Panc1 (cell line): Measurements from ENCODE around the gene FSTL1. TPM values are rescaled to one million over a fixed set of nuclear protein-coding genes. Genes with fewer than 3 reads are reported as not detected.

ENCODE experiments used
- ATAC-seq: fragments of 200-7000 bp; cut with Tn5 transposase; 2 replicates; pipeline ENCODE4 v1.9.1; 2020; ENCODE audit warnings: mild to moderate bottlenecking, moderate library complexity
- BruUV-seq: library from RNA; stranded (reverse); fragments of 400-500 nt; replicated peaks from 2 replicates; lab custom pipeline; 2021; lab: Mats Ljungman, UMichigan
- CTCF ChIA-PET: fragments of 300-600 bp; sonication (Branson Sonifier 250); formaldehyde crosslinking; loops from one replicate; lab custom pipeline; 2022; ENCODE audit warnings: antibody characterized with exemption; lab: Charles Lee
- POLR2A ChIA-PET: fragments of 300-600 bp; sonication (Branson Sonifier 250); formaldehyde crosslinking; loops from one replicate; lab custom pipeline; 2022; ENCODE audit warnings: antibody characterized with exemption; lab: Charles Lee
- DNase-seq: peaks from one replicate; pipeline ENCODE4 v3.0.0-alpha.2; 2010; ENCODE audit warnings: low read depth, low spot score
- H3K27ac ChIP-seq: 2 replicates; pipeline ENCODE4 v1.5.1; 2011; ENCODE audit warnings: mild to moderate bottlenecking, low read length, inconsistent platforms
- H3K27me3 ChIP-seq: fragments of 200-500 bp; sonication (Bioruptor generic); 2 replicates; pipeline ENCODE4 v1.6.0; 2014; ENCODE audit warnings: low read length, inconsistent platforms; ENCODE audit not compliant: control insufficient read depth, insufficient read depth
- H3K36me3 ChIP-seq: fragments of 200-500 bp; sonication (Bioruptor generic); 2 replicates; pipeline ENCODE4 v1.5.1; 2014; ENCODE audit warnings: inconsistent platforms, mild to moderate bottlenecking, low read length, moderate library complexity; ENCODE audit not compliant: control insufficient read depth, insufficient read depth
- H3K4me1 ChIP-seq: 2 replicates; pipeline ENCODE4 v1.5.1; 2011; ENCODE audit warnings: inconsistent platforms, mild to moderate bottlenecking, low read length, moderate library complexity; ENCODE audit not compliant: control insufficient read depth, insufficient read depth
- H3K4me3 ChIP-seq, 2 experiments: 2 replicates each; pipeline ENCODE4 v1.5.1; 2011 to 2012; ENCODE audit warnings: low read depth in 2 of 2, low read length in 2 of 2, mild to moderate bottlenecking in 2 of 2, inconsistent platforms in 1 of 2, moderate library complexity in 1 of 2
- H3K9me3 ChIP-seq: fragments of 200-500 bp; sonication (Bioruptor generic); 2 replicates; pipeline ENCODE4 v1.5.1; 2014; ENCODE audit warnings: low read depth, mild to moderate bottlenecking, inconsistent platforms, low read length, moderate library complexity; ENCODE audit not compliant: control insufficient read depth, insufficient read depth
- POLR2AphosphoS5 ChIP-seq: IDR thresholded peaks from 2 replicates; pipeline ENCODE4 v1.6.1; 2012; ENCODE audit warnings: mild to moderate bottlenecking, low read depth, low read length, moderate library complexity
- SIN3A ChIP-seq: IDR thresholded peaks from 2 replicates; pipeline ENCODE4 v1.6.1; 2012; ENCODE audit warnings: low read depth, mild to moderate bottlenecking, low read length, moderate library complexity, borderline replicate concordance; ENCODE audit not compliant: insufficient read depth
- TCF7L2 ChIP-seq: IDR thresholded peaks from 2 replicates; pipeline ENCODE4 v1.6.1; 2011; ENCODE audit warnings: mild to moderate bottlenecking, low read depth, low read length, inconsistent platforms
- in situ Hi-C: cut with HindIII; loops from 2 replicates; pipeline ENCODE4 v1.10.0; 2016; ENCODE audit warnings: low sequenced_read_pairs, low pct_unique_long_range_greater_than_20kb
- intact Hi-C: fragments of 100-400 bp; cut with micrococcal nuclease; formaldehyde crosslinking; loops from one replicate; pipeline ENCODE4 v1.10.0; 2022; ENCODE audit not compliant: unreplicated experiment
- total RNA-seq: library from RNA; stranded (reverse); gene quantifications from one replicate; pipeline ENCODE4 v1.2.1, GENCODE V29; 2021; ENCODE audit not compliant: unreplicated experiment
- TF ChIP-seq, protein P1 (sequence below): fragments of 450-650 bp; IDR thresholded peaks from 2 replicates; pipeline ENCODE4 v1.5.1; 2017; ENCODE audit warnings: mild to moderate bottlenecking
- TF ChIP-seq, protein P2 (sequence below), 2 experiments: IDR thresholded peaks; 2 replicates each; pipeline ENCODE4 v1.6.1; 2011 to 2012; ENCODE audit warnings: low read depth in 2 of 2, control low read depth in 1 of 2, low read length in 1 of 2, mild to moderate bottlenecking in 1 of 2, moderate library complexity in 1 of 2; ENCODE audit not compliant: insufficient read depth in 1 of 2

FSTL1 gene
- total RNA-seq, 1 experiment from 2014 or later: 9.2 TPM

DNA sequence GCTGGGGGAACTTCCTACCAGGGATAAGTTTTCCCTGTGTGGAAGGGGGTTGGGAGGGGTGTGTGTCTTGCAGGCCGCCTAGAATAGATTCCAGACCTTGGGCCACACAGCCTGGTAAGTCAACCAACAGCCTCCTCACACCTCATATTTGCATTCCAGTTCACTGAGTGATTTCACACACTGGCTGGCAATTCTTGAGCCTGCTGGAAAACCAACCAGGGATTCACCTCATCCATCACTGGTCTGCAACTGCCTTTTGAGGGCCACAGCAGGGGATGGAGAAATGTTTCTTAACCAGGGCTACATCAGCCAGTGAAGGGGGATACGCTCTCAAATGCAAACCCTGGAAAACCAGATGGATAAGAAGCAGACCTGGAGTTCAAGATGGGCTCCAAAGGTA is 2.0 kb downstream of the FSTL1 start:
- H3K4me3 ChIP-seq: peak overlapping the region in 1 of 2 experiments; percentile 54; a peak in 1 of 4 replicates
- H3K4me1 ChIP-seq: 0 out of 2 replicates have a peak, but pooled peaks cover 3% of the 10 kb centered on the region
- BruUV-seq: no TSS peak
- TF ChIP-seq TCF7L2: no peak
- TF ChIP-seq SIN3A: no peak
- TF ChIP-seq, protein P1, sequence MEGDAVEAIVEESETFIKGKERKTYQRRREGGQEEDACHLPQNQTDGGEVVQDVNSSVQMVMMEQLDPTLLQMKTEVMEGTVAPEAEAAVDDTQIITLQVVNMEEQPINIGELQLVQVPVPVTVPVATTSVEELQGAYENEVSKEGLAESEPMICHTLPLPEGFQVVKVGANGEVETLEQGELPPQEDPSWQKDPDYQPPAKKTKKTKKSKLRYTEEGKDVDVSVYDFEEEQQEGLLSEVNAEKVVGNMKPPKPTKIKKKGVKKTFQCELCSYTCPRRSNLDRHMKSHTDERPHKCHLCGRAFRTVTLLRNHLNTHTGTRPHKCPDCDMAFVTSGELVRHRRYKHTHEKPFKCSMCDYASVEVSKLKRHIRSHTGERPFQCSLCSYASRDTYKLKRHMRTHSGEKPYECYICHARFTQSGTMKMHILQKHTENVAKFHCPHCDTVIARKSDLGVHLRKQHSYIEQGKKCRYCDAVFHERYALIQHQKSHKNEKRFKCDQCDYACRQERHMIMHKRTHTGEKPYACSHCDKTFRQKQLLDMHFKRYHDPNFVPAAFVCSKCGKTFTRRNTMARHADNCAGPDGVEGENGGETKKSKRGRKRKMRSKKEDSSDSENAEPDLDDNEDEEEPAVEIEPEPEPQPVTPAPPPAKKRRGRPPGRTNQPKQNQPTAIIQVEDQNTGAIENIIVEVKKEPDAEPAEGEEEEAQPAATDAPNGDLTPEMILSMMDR: no peak
- DNase-seq (no peak), ATAC-seq (no peak)
- H3K36me3 ChIP-seq: no peaks in the 10 kb centered on the region
- H3K27me3 ChIP-seq: peaks cover 23% of the 10 kb centered on the region
- CTCF ChIA-PET: interaction anchor here (0.9 kb wide), 1 partner anchor 22 kb away, joined by 5 read pairs; no protein-coding TSS in a partner anchor
- in situ Hi-C loops (no loop called here), intact Hi-C loops (no loop called here)
- H3K27ac ChIP-seq: no peak overlapping the region
- no peaks in the 10 kb centered on the region for H3K9me3 ChIP-seq
- POLR2A ChIA-PET: no interaction called here

- DNase-seq (no peak), ATAC-seq (no peak)
- in situ Hi-C loops (no loop called here), intact Hi-C loops (no loop called here)
- Histone ChIP-seq H3K27ac (no peak overlapping the region), H3K4me1 (0 out of 2 replicates have a peak, but pooled peaks cover 3% of the 10 kb centered on the region), H3K27me3 (peaks cover 23% of the 10 kb centered on the region), H3K4me3 (no peak overlapping the region), H3K9me3 (no peaks in the 10 kb centered on the region), H3K36me3 (no peaks in the 10 kb centered on the region)
- ChIA-PET CTCF (no interaction called here), POLR2A (no interaction called here)
- no TSS peak for BruUV-seq
- TF ChIP-seq TCF7L2 (no peak), SIN3A (no peak), POLR2AphosphoS5 (no peak)
- TF ChIP-seq, protein P1: no peak
- TF ChIP-seq, protein P2, sequence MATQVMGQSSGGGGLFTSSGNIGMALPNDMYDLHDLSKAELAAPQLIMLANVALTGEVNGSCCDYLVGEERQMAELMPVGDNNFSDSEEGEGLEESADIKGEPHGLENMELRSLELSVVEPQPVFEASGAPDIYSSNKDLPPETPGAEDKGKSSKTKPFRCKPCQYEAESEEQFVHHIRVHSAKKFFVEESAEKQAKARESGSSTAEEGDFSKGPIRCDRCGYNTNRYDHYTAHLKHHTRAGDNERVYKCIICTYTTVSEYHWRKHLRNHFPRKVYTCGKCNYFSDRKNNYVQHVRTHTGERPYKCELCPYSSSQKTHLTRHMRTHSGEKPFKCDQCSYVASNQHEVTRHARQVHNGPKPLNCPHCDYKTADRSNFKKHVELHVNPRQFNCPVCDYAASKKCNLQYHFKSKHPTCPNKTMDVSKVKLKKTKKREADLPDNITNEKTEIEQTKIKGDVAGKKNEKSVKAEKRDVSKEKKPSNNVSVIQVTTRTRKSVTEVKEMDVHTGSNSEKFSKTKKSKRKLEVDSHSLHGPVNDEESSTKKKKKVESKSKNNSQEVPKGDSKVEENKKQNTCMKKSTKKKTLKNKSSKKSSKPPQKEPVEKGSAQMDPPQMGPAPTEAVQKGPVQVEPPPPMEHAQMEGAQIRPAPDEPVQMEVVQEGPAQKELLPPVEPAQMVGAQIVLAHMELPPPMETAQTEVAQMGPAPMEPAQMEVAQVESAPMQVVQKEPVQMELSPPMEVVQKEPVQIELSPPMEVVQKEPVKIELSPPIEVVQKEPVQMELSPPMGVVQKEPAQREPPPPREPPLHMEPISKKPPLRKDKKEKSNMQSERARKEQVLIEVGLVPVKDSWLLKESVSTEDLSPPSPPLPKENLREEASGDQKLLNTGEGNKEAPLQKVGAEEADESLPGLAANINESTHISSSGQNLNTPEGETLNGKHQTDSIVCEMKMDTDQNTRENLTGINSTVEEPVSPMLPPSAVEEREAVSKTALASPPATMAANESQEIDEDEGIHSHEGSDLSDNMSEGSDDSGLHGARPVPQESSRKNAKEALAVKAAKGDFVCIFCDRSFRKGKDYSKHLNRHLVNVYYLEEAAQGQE (IDR thresholded peaks at IDR 0.05; ENCODE audit: insufficient read depth in 1 of 2, low read depth in 2 of 2, low read length in 1 of 2): no peak
These were observed 3.7 kb downstream of the FSTL1 start for GRCh38 chr3:120446891-120447668.
